GM12878 (cell line): ENCODE measurements around the gene CHST15. TPM values are rescaled to one million over a fixed set of nuclear protein-coding genes. Genes with fewer than 3 reads are reported as not detected.

ENCODE experiments used
- ATAC-seq: fragments of 200-7000 bp; cut with Tn5 transposase; 3 replicates; pipeline ENCODE4 v1.9.1; 2020; ENCODE audit warnings: mild to moderate bottlenecking, moderate library complexity
- BruUV-seq: library from RNA; stranded (reverse); fragments of 400-500 nt; replicated peaks from 2 replicates; lab custom pipeline; 2021; lab: Mats Ljungman, UMichigan
- CTCF ChIA-PET: fragments of 300-600 bp; sonication (Branson Sonifier 250); formaldehyde crosslinking; extraction: SDS; loops from one replicate; lab custom pipeline; 2021; ENCODE audit warnings: inconsistent platforms; lab: Yijun Ruan, JAX
- POLR2A ChIA-PET: fragments of 350-600 bp; formaldehyde crosslinking; extraction: SDS; loops from one replicate; lab custom pipeline; 2021; ENCODE audit warnings: inconsistent platforms; lab: Charles Lee
- RAD21 ChIA-PET: fragments of 300-600 bp; sonication (Branson Sonifier 250); formaldehyde crosslinking; loops from one replicate; lab custom pipeline; 2023; ENCODE audit warnings: antibody characterized with exemption; ENCODE audit not compliant: unreplicated experiment; lab: Charles Lee
- SMC1A ChIA-PET: fragments of 300-600 bp; sonication (Branson Sonifier 250); formaldehyde crosslinking; loops from one replicate; lab custom pipeline; 2023; ENCODE audit not compliant: unreplicated experiment, uncharacterized antibody; lab: Charles Lee
- DNase-seq: peaks from one replicate; pipeline ENCODE4 v3.0.0-alpha.2; 2011; ENCODE audit warnings: low read depth, low spot score
- FAIRE-seq: peaks from 3 replicates; lab custom pipeline; 2011; peaks lifted over from hg19 to GRCh38; lab: Jason Lieb, UNC
- H2AFZ ChIP-seq: 2 replicates; pipeline ENCODE4 v1.6.0; 2011; ENCODE audit warnings: low read depth, low read length, control low read depth; ENCODE audit not compliant: control insufficient read depth
- H3K27ac ChIP-seq: 2 replicates; pipeline ENCODE4 v1.5.1; 2011; ENCODE audit warnings: control low read depth; ENCODE audit not compliant: control insufficient read depth, insufficient read depth
- H3K27me3 ChIP-seq, 2 experiments: replicated peaks in 1 of 2; 2 replicates each; pipeline versions ENCODE4 v1.6.0 to v1.6.1; 2011; ENCODE audit warnings: low read length in 1 of 2; ENCODE audit not compliant: control insufficient read depth in 2 of 2, insufficient read depth in 2 of 2
- H3K36me3 ChIP-seq, 2 experiments: 2 replicates each; pipeline ENCODE4 v1.5.1; 2011; ENCODE audit warnings: low read length in 1 of 2; ENCODE audit not compliant: control insufficient read depth in 2 of 2, insufficient read depth in 2 of 2
- H3K4me1 ChIP-seq: 2 replicates; pipeline ENCODE4 v1.6.1; 2011; ENCODE audit warnings: mild to moderate bottlenecking, low read length, moderate library complexity, mixed read lengths; ENCODE audit not compliant: control insufficient read depth, insufficient read depth
- H3K4me2 ChIP-seq: 2 replicates; pipeline ENCODE4 v1.6.0; 2011; ENCODE audit warnings: control low read depth; ENCODE audit not compliant: control insufficient read depth, insufficient read depth
- H3K4me3 ChIP-seq: fragments of 200-600 bp; sonication (generic); 2 replicates; pipeline ENCODE4 v1.5.1; 2016
- H3K79me2 ChIP-seq: 2 replicates; pipeline ENCODE4 v1.6.0; 2011; ENCODE audit warnings: low read length; ENCODE audit not compliant: control insufficient read depth, insufficient read depth
- H3K9ac ChIP-seq: 2 replicates; pipeline ENCODE4 v1.8.0; 2011; ENCODE audit warnings: low read length, control low read depth, mixed read lengths; ENCODE audit not compliant: control insufficient read depth, insufficient read depth
- H3K9me3 ChIP-seq: replicated peaks from 3 replicates; pipeline ENCODE4 v1.5.1; 2011; ENCODE audit warnings: mild to moderate bottlenecking, low read length; ENCODE audit not compliant: control insufficient read depth, insufficient read depth
- H4K20me1 ChIP-seq: 2 replicates; pipeline ENCODE4 v1.6.0; 2011; ENCODE audit not compliant: control insufficient read depth, insufficient read depth
- ATF2 ChIP-seq: IDR thresholded peaks from 2 replicates; pipeline ENCODE4 v1.6.1; 2012; ENCODE audit warnings: low read length, inconsistent platforms
- FOS ChIP-seq: IDR thresholded peaks from 3 replicates; pipeline ENCODE4 v1.6.1; 2011; ENCODE audit warnings: borderline replicate concordance; ENCODE audit not compliant: insufficient read length; ENCODE audit errors: extremely low read depth
- FOXK2 ChIP-seq: fragments of 450-650 bp; IDR thresholded peaks from 2 replicates; pipeline ENCODE4 v1.6.1; 2017; ENCODE audit warnings: mild to moderate bottlenecking, moderate library complexity
- GATAD2B ChIP-seq: fragments of 450-650 bp; conservative IDR thresholded peaks from 2 replicates; pipeline ENCODE4 v1.6.1; 2017; ENCODE audit warnings: low read depth, mild to moderate bottlenecking, moderate library complexity
- HCFC1 ChIP-seq: fragments of 150-350 bp; IDR thresholded peaks from 2 replicates; pipeline ENCODE4 v1.6.1; 2014; ENCODE audit warnings: low read length
- NR2C1 ChIP-seq: fragments of 450-650 bp; IDR thresholded peaks from 2 replicates; pipeline ENCODE4 v1.6.1; 2017; ENCODE audit warnings: antibody characterized with exemption, mild to moderate bottlenecking, moderate library complexity
- NR2F1 ChIP-seq: fragments of 450-650 bp; conservative IDR thresholded peaks from 2 replicates; pipeline ENCODE4 v1.6.1; 2017; ENCODE audit warnings: mild to moderate bottlenecking
- PBX3 ChIP-seq: IDR thresholded peaks from 2 replicates; pipeline ENCODE4 v1.6.1; 2011; ENCODE audit warnings: mild to moderate bottlenecking, low read depth, low read length, moderate library complexity; ENCODE audit not compliant: insufficient replicate concordance
- RAD21 ChIP-seq: IDR thresholded peaks from 2 replicates; pipeline ENCODE4 v1.6.1; 2011; ENCODE audit warnings: mild to moderate bottlenecking, low read depth, low read length, moderate library complexity; ENCODE audit not compliant: insufficient read depth
- RB1 ChIP-seq: fragments of 450-650 bp; formaldehyde crosslinking; IDR thresholded peaks from 2 replicates; pipeline ENCODE4 v1.6.1; 2017; ENCODE audit warnings: mild to moderate bottlenecking, borderline replicate concordance
- SMAD5 ChIP-seq: IDR thresholded peaks from 2 replicates; pipeline ENCODE4 v1.6.1; 2016; ENCODE audit warnings: antibody characterized with exemption, low read depth
- SPI1 ChIP-seq: IDR thresholded peaks from 2 replicates; pipeline ENCODE4 v1.6.1; 2011; ENCODE audit warnings: low read depth, mild to moderate bottlenecking, low read length, moderate library complexity, borderline replicate concordance; ENCODE audit not compliant: insufficient read depth
- STAT1 ChIP-seq: fragments of 450-650 bp; conservative IDR thresholded peaks from 2 replicates; pipeline ENCODE4 v1.6.1; 2014; ENCODE audit warnings: antibody characterized with exemption, mild to moderate bottlenecking
- TBL1XR1 ChIP-seq: IDR thresholded peaks from 2 replicates; pipeline ENCODE4 v1.6.1; 2012; ENCODE audit warnings: low read depth, low read length, improper control_type of control experiment
- TCF7 ChIP-seq: IDR thresholded peaks from 2 replicates; pipeline ENCODE4 v1.6.1; 2014; ENCODE audit warnings: antibody characterized with exemption, borderline replicate concordance
- ZBED1 ChIP-seq: IDR thresholded peaks from 2 replicates; pipeline ENCODE4 v1.6.1; 2016; ENCODE audit warnings: borderline replicate concordance
- ZSCAN29 ChIP-seq: fragments of 450-650 bp; IDR thresholded peaks from 2 replicates; pipeline ENCODE4 v1.6.1; 2017; ENCODE audit warnings: mild to moderate bottlenecking, moderate library complexity
- WGBS: methylation state at CpG from one replicate; pipeline ENCODE4 v1.1.6; 2016; ENCODE audit warnings: low lambda C conversion rate; ENCODE audit not compliant: insufficient replicate concordance, insufficient coverage; ENCODE audit errors: missing lambda C conversion rate; 5-methylcytosine and 5-hydroxymethylcytosine counted together
- in situ Hi-C: fragments of 300-500 bp; cut with MboI; formaldehyde crosslinking; loops from 9 replicates; pipeline ENCODE4 v1.14.3; 2018; ENCODE audit warnings: mixed read lengths
- intact Hi-C: fragments of 100-400 bp; cut with micrococcal nuclease; formaldehyde crosslinking; loops from one replicate; pipeline ENCODE4 v1.14.2; 2022; ENCODE audit not compliant: unreplicated experiment
- polyA plus RNA-seq, 11 experiments: library from polyadenylated mRNA; depleted of rRNA in 4 of 11; unstranded in 6 of 11; stranded (reverse) in 5 of 11; fragments of >200 nt; fragmentation: Nextera tagmentation in 4 of 11; fragmentation: Illumina TruSeq in 1 of 11; extraction: Ambion mirVana in 4 of 11; extraction: Trizol in 1 of 11; gene quantifications; 1 replicate in 1 of 11; 2 replicates in 10 of 11; pipeline versions ENCODE4 v1.2.1 to v1.2.3, GENCODE V29; 2011 to 2016; ENCODE audit warnings: inconsistent platforms in 2 of 11, missing spikeins in 2 of 11, low read depth in 1 of 11
- total RNA-seq, 4 experiments: library from RNA; depleted of rRNA in 3 of 4; stranded (reverse); fragments of >200 nt in 3 of 4; fragmentation: Illumina TruSeq in 1 of 4; extraction: Trizol in 1 of 4; gene quantifications; 2 replicates each; pipeline versions ENCODE4 v1.2.1 to v1.2.3, GENCODE V29; 2013 to 2021

The CHST15 gene
- total and polyA plus RNA-seq, 10 of the 15 experiments (the other 5 are each of a cell fraction or from before 2014, with no cell fraction given): 0.02 to 0.53 (median 0.05) TPM; not detected in 1

- Histone ChIP-seq H3K9me3 (no peaks in the 10 kb centered on the region; the same call in 2 of the 3 replicates), H3K27me3 (peaks cover 0 to 4% of the 10 kb centered on the region in 2 experiments; a peak in 3 of 4 replicates), H3K36me3 (no peaks in the 10 kb centered on the region), H3K4me1 (peaks cover 3% of the 10 kb centered on the region; the same call in 1 of the 2 replicates), H3K9ac (no peak overlapping the region), H3K4me2 (no peak overlapping the region), H3K4me3 (no peak overlapping the region), H3K79me2 (no peaks in the 10 kb centered on the region), H4K20me1 (no peaks in the 10 kb centered on the region), H3K27ac (no peak overlapping the region), H2AFZ (no peak overlapping the region)
- ATAC-seq (no peak), DNase-seq (no peak), FAIRE-seq (no peak)
- ChIA-PET POLR2A (no interaction called here), SMC1A (no interaction called here), CTCF (no interaction called here), RAD21 (no interaction called here)
- no TSS peak for BruUV-seq
- intact Hi-C loops: no loop called here
- TF ChIP-seq RAD21 (no peak), GATAD2B (no peak), SPI1 (no peak), STAT1 (no peak), RB1 (no peak), PBX3 (no peak), NR2C1 (no peak), ATF2 (no peak), FOS (no peak), TCF7 (no peak), ZBED1 (no peak), ZSCAN29 (no peak), NR2F1 (no peak), TBL1XR1 (no peak), SMAD5 (no peak), FOXK2 (no peak), HCFC1 (no peak)
- in situ Hi-C loops: no loop called here
- WGBS: 56% methylated on average over 22 of the region's 22 CpGs
Measured at GRCh38 chr10:124001391-124002148, 91.8 kb downstream of the CHST15 start.
